ENCODE measurements around the gene SLC16A1.

DNA sequence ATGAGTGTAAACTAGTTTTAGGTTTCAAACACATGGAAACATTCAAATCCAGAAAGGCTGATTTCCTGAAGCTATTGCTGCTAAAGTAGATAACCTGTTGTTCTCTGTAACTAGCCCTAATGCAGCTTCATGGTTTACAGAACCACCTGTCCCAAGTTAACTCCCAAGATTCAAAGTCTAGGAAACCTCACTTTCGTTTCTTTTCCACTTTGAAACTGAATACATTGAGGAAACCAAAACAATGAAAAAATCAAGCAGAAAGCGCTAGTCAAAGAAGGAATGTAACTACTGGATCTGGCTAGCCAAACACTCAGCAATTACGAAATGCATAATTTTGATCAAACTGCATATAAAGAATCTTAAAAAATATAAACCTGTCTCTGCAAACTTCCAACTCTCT, 17.8 kb downstream of the SLC16A1 start:
- TF ChIP-seq, protein P1, sequence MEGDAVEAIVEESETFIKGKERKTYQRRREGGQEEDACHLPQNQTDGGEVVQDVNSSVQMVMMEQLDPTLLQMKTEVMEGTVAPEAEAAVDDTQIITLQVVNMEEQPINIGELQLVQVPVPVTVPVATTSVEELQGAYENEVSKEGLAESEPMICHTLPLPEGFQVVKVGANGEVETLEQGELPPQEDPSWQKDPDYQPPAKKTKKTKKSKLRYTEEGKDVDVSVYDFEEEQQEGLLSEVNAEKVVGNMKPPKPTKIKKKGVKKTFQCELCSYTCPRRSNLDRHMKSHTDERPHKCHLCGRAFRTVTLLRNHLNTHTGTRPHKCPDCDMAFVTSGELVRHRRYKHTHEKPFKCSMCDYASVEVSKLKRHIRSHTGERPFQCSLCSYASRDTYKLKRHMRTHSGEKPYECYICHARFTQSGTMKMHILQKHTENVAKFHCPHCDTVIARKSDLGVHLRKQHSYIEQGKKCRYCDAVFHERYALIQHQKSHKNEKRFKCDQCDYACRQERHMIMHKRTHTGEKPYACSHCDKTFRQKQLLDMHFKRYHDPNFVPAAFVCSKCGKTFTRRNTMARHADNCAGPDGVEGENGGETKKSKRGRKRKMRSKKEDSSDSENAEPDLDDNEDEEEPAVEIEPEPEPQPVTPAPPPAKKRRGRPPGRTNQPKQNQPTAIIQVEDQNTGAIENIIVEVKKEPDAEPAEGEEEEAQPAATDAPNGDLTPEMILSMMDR (IDR thresholded peaks at IDR 0.05) = no peak
- no peak for TF ChIP-seq POLR2A (IDR thresholded peaks at IDR 0.05)

All from ovary (tissue), 3 donors.